Gastrocnemius medialis (tissue), 4 donors: ENCODE results near the gene GIPC3. TPM values are rescaled to one million over a fixed set of nuclear protein-coding genes. Genes with fewer than 3 reads are reported as not detected.

Experiments used
- ATAC-seq, 2 donors: fragments of 150-250 bp; one replicate each; pipeline ENCODE4 v1.9.1; 2016
- DNase-seq, 2 donors: peaks; one replicate each; pipeline ENCODE4 v3.0.0-alpha.2; 2019
- H3K27ac ChIP-seq, 4 donors: fragments of 200-600 bp; sonication (generic); 1 replicate in 1 of 4; 2 replicates in 3 of 4; pipeline ENCODE4 v1.5.1; 2016 to 2018; ENCODE audit warnings: mild to moderate bottlenecking in 2 of 4, moderate library complexity in 1 of 4
- H3K27me3 ChIP-seq, 3 donors: fragments of 200-600 bp; sonication (generic) in 2 of 3; 1 replicate in 1 of 3; 2 replicates in 2 of 3; pipeline versions ENCODE4 v1.5.1 to v1.6.0; 2016 to 2019; ENCODE audit warnings: mild to moderate bottlenecking in 1 of 3, moderate library complexity in 1 of 3
- H3K36me3 ChIP-seq, 2 donors: fragments of 200-600 bp; sonication (generic) in 1 of 2; one replicate each; pipeline ENCODE4 v1.5.1; 2017 to 2018
- H3K4me1 ChIP-seq, 2 donors: fragments of 200-600 bp; sonication (generic) in 1 of 2; one replicate each; pipeline ENCODE4 v1.5.1; 2016 to 2017; ENCODE audit warnings: mild to moderate bottlenecking in 2 of 2
- H3K4me3 ChIP-seq, 4 donors: fragments of 200-600 bp; sonication (generic) in 3 of 4; 1 replicate in 1 of 4; 2 replicates in 3 of 4; pipeline ENCODE4 v1.5.1; 2016 to 2019; ENCODE audit warnings: mild to moderate bottlenecking in 2 of 4
- H3K9me3 ChIP-seq, 3 donors: fragments of 200-600 bp; sonication (generic) in 2 of 3; 1 replicate in 1 of 3; 2 replicates in 2 of 3; pipeline ENCODE4 v1.5.1; 2016 to 2019
- CTCF ChIP-seq, 5 experiments: fragments of 450-650 bp in 3 of 5; fragments of 200-600 bp in 2 of 5; sonication (generic) in 2 of 5; IDR thresholded peaks in 4 of 5; conservative IDR thresholded peaks in 1 of 5; 1 replicate in 4 of 5; 2 replicates in 1 of 5; pipeline ENCODE4 v1.5.1; 2016 to 2019; ENCODE audit warnings: antibody characterized with exemption in 5 of 5, mild to moderate bottlenecking in 3 of 5, moderate library complexity in 3 of 5
- POLR2A ChIP-seq, 2 donors: fragments of 450-650 bp; IDR thresholded peaks; one replicate each; pipeline ENCODE4 v1.6.1; 2017; ENCODE audit warnings: antibody characterized with exemption in 2 of 2, mild to moderate bottlenecking in 2 of 2, moderate library complexity in 2 of 2
- in situ Hi-C, 4 donors: fragments of 200-750 bp; cut with MboI; loops; one replicate each; pipeline versions ENCODE4 v1.15.0 to v1.8.0; 2017; ENCODE audit warnings: low sequenced_read_pairs in 4 of 4
- intact Hi-C: fragments of 100-400 bp; cut with DNase I; formaldehyde crosslinking; loops from one replicate; pipeline ENCODE4 v1.15.1; 2023; ENCODE audit warnings: low total_unique reads
- total RNA-seq, 4 donors: library from RNA; depleted of rRNA; stranded (reverse); fragments of >200 nt; gene quantifications; one replicate each; pipeline versions ENCODE4 v1.1.0 to v1.2.3, GENCODE V29; 2016

Gene GIPC3
- total RNA-seq, 4 donors from 2014 or later, result 0.15 to 1.1 (median 0.33) TPM

GRCh38 chr19:3611841-3612240 is 26.6 kb downstream of the GIPC3 start:
- Histone ChIP-seq H3K27ac (no peak overlapping the region), H3K4me3 (no peak overlapping the region), H3K36me3 (peaks cover 3 to 33% of the 10 kb centered on the region in 2 donors), H3K4me1 (peaks cover 6 to 13% of the 10 kb centered on the region in 2 donors), H3K27me3 (peaks cover 0 to 4% (median 2%) of the 10 kb centered on the region in 3 donors), H3K9me3 (no peaks in the 10 kb centered on the region)
- in situ Hi-C loops (no loop called here), intact Hi-C loops (no loop called here)
- ATAC-seq (no peak), DNase-seq (no peak)
- TF ChIP-seq CTCF (IDR thresholded peaks at IDR 0.05 in 4 of 5, conservative IDR thresholded peaks at IDR 0.05 in 1 of 5) (no peak), POLR2A (IDR thresholded peaks at IDR 0.05) (no peak)

DNA sequence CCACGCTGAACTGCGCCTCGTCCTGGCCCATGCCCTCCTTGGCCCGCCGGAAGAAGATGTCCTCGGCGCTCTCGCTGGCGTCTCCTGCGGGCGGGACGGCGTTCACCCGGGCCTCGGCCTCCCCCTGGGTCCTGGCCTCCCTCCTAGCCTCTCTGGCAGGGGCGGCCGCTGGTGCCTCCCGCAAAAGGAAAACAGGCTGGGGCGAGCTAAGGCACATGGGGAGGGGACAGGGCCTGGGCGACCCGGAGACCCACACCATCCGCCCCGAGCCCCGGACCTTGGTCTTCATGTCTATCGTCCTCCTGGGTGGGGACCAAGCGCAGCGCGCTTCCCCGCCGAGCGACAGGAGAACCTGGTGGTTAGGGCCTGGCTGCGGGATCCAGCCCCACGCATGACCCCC is 27.1 kb downstream of the GIPC3 start:
- Histone ChIP-seq H3K27ac (no peak overlapping the region), H3K4me3 (no peak overlapping the region), H3K27me3 (no peaks in the 10 kb centered on the region), H3K4me1 (peaks cover 6 to 9% of the 10 kb centered on the region in 2 donors), H3K9me3 (no peaks in the 10 kb centered on the region), H3K36me3 (peaks cover 3 to 38% of the 10 kb centered on the region in 2 donors)
- intact Hi-C loops (no loop called here), in situ Hi-C loops (no loop called here)
- ATAC-seq (no peak), DNase-seq (no peak)
- TF ChIP-seq CTCF (IDR thresholded peaks at IDR 0.05 in 4 of 5, conservative IDR thresholded peaks at IDR 0.05 in 1 of 5) (no peak), POLR2A (IDR thresholded peaks at IDR 0.05) (no peak)

DNA sequence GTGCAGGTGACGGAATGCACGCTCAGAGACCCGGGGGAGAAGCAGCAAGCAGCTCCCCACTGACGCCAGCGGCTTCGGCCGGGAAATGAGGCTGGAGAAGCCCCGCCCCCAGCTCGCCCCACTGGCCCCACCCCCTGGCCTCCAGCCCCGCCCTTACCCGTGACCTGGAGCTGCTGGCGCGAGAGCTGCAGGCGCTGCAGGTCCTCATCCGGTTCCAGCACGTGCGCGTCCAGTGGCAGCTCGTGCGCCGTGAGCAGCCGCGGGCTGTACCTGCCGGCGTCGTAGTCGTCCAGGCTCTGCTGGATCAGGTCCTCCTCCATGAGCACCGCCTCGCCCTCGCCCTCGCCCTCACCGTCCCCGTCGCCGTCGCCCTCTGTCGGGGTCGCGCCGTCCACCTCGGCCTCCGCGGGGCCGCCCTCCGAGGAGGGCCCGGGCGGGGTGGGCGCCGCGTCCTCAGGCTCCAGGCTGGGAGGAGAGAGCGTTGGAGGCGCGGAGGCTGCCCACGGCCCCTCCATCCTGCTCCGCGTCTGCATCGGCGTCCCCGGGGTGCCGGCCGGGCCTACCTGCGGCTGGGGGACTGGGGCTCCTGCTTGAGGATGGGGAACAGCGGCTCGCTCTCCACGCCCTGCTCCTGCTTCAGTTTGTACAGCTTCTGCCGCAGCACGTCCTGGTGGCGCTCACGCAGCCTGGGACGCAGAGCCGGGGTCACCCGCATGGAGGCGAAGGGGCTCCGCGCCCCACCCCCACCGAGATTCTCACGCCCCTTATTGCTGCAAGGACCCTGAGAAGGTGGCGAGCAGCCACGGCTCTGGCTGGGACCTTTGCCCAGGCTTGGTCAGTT is 27.8 kb downstream of the GIPC3 start:
- intact Hi-C loops (no loop called here), in situ Hi-C loops (no loop called here)
- no peak for DNase-seq
- no peak for ATAC-seq
- TF ChIP-seq CTCF (IDR thresholded peaks at IDR 0.05 in 4 of 5, conservative IDR thresholded peaks at IDR 0.05 in 1 of 5) (no peak), POLR2A (IDR thresholded peaks at IDR 0.05) (no peak)
- peaks cover 3 to 40% of the 10 kb centered on the region in 2 donors for H3K36me3 ChIP-seq
- H3K4me1 ChIP-seq, result peaks cover 6 to 10% of the 10 kb centered on the region in 2 donors
- no peak overlapping the region for H3K27ac ChIP-seq
- no peaks in the 10 kb centered on the region for H3K27me3 ChIP-seq
- no peak overlapping the region for H3K4me3 ChIP-seq
- no peaks in the 10 kb centered on the region for H3K9me3 ChIP-seq

GRCh38 chr19:3613818-3614661 is 28.8 kb downstream of the GIPC3 start:
- intact Hi-C loops, result no loop called here
- ATAC-seq (no peak), DNase-seq (no peak)
- H3K4me3 ChIP-seq, result no peak overlapping the region
- in situ Hi-C loops, result no loop called here
- H3K9me3 ChIP-seq, result no peaks in the 10 kb centered on the region
- TF ChIP-seq CTCF (IDR thresholded peaks at IDR 0.05 in 4 of 5, conservative IDR thresholded peaks at IDR 0.05 in 1 of 5) (no peak), POLR2A (IDR thresholded peaks at IDR 0.05) (no peak)
- H3K36me3 ChIP-seq, result peaks cover 3 to 40% of the 10 kb centered on the region in 2 donors
- no peaks in the 10 kb centered on the region for H3K27me3 ChIP-seq
- H3K27ac ChIP-seq, result no peak overlapping the region
- peaks cover 2 to 6% of the 10 kb centered on the region in 2 donors for H3K4me1 ChIP-seq
